Measurements from ENCODE around the gene CCDC157. TPM values are rescaled to one million over a fixed set of nuclear protein-coding genes. Genes with fewer than 3 reads are reported as not detected.
A peak's percentile ranks its signal among the peaks of the same experiment; 100 is the strongest.

Gene CCDC157
- polyA plus RNA-seq, 3 donors = 0.50 to 3.7 (median 0.54) TPM

GRCh38 chr22:30357236-30357570, 396 bp downstream of the CCDC157 start:
- peak overlapping the region; percentile 71 to 94 (median 87) for H3K4me3 ChIP-seq (replicated peaks in 1 of 3; ENCODE audit: low read depth in 2 of 3, low read length in 3 of 3)

GRCh38 chr22:30357650-30358215, 926 bp downstream of the CCDC157 start:
- no peak for DNase-seq
- H4K20me1 ChIP-seq (ENCODE audit: insufficient read depth, low read length) = peaks cover 34% of the 10 kb centered on the region
- no peak overlapping the region for H3K4me2 ChIP-seq (replicated peaks; ENCODE audit: extremely low read depth, low read length, poor library complexity, severe bottlenecking)
- H3K27ac Mint-ChIP-seq = peak overlapping the region in 6 of 7 donors; percentile 7 to 93 (median 82)
- H3K36me3 ChIP-seq (replicated peaks in 1 of 2; ENCODE audit: control insufficient read depth in 1 of 2, insufficient read depth in 2 of 2, low read length in 2 of 2) = peaks cover 8 to 13% of the 10 kb centered on the region in 2 donors
- H2AFZ ChIP-seq (ENCODE audit: insufficient read depth, low read depth, low read length, poor library complexity, severe bottlenecking) = no peak overlapping the region
- H3K9me3 Mint-ChIP-seq = no peaks in the 10 kb centered on the region
- peaks cover 25 to 28% of the 10 kb centered on the region in 2 donors for H3K4me1 ChIP-seq (ENCODE audit: control insufficient read depth in 1 of 2, insufficient read depth in 2 of 2, low read length in 2 of 2)
- peaks cover 1 to 20% (median 14%) of the 10 kb centered on the region in 3 donors for H3K27me3 Mint-ChIP-seq (ENCODE audit: low read depth in 3 of 3)
- H3K27me3 ChIP-seq (ENCODE audit: control insufficient read depth in 2 of 2, insufficient read depth in 2 of 2, low read length in 2 of 2) = peaks cover 0 to 3% of the 10 kb centered on the region in 2 donors
- TF ChIP-seq CTCF (IDR thresholded peaks at IDR 0.05) = no peak
- intact Hi-C loops (cut with micrococcal nuclease) = loop anchor here in 1 of 2 donors (2.0 to 10.0 kb wide), 2 partner anchors 29 to 53 kb away; partner anchors contain the start of gene RNF215
- H3K4me3 Mint-ChIP-seq = peak overlapping the region; percentile 93 to 94
- no peak overlapping the region for H3K27ac ChIP-seq (ENCODE audit: low read depth in 1 of 2, low read length in 2 of 2)
- H3K9ac ChIP-seq (ENCODE audit: insufficient read depth, low read length, poor library complexity, severe bottlenecking) = no peak overlapping the region
- no peaks in the 10 kb centered on the region for H3K9me3 ChIP-seq (replicated peaks in 1 of 2; ENCODE audit: control insufficient read depth in 1 of 2, insufficient read depth in 1 of 2, low read length in 2 of 2)
- WGBS (ENCODE audit: insufficient coverage) = 82% methylated on average over 8 of the region's 22 CpGs
- H3K4me3 ChIP-seq (replicated peaks in 1 of 3; ENCODE audit: low read depth in 2 of 3, low read length in 3 of 3) = peak overlapping the region in 1 of 3 experiments; percentile 87
- peaks cover 37% of the 10 kb centered on the region for H3K79me2 ChIP-seq (ENCODE audit: insufficient read depth, low read length)
- H3K36me3 Mint-ChIP-seq = peaks cover 14 to 18% of the 10 kb centered on the region in 2 donors
- H3K4me1 Mint-ChIP-seq = peaks cover 31% of the 10 kb centered on the region

More at GRCh38 chr22:30357236-30357570, 396 bp downstream of the CCDC157 start:
- no peak overlapping the region for H3K9ac ChIP-seq (ENCODE audit: insufficient read depth, low read length, poor library complexity, severe bottlenecking)
- DNase-seq = no peak
- Mint-ChIP-seq H3K4me3 (peak overlapping the region; percentile 93 to 94), H3K36me3 (peaks cover 20 to 24% of the 10 kb centered on the region in 2 donors), H3K4me1 (peaks cover 31% of the 10 kb centered on the region), H3K27me3 (ENCODE audit: low read depth in 3 of 3) (peaks cover 0 to 20% (median 14%) of the 10 kb centered on the region in 3 donors), H3K9me3 (no peaks in the 10 kb centered on the region), H3K27ac (peak overlapping the region; percentile 15 to 93 (median 89))
- 4% methylated on average over 9 of the region's 9 CpGs for WGBS (ENCODE audit: insufficient coverage)
- peaks cover 43% of the 10 kb centered on the region for H3K79me2 ChIP-seq (ENCODE audit: insufficient read depth, low read length)
- peak overlapping the region; percentile 94 for H3K4me2 ChIP-seq (replicated peaks; ENCODE audit: extremely low read depth, low read length, poor library complexity, severe bottlenecking)
- peaks cover 13 to 18% of the 10 kb centered on the region in 2 donors for H3K36me3 ChIP-seq (replicated peaks in 1 of 2; ENCODE audit: control insufficient read depth in 1 of 2, insufficient read depth in 2 of 2, low read length in 2 of 2)
- no peaks in the 10 kb centered on the region for H3K9me3 ChIP-seq (replicated peaks in 1 of 2; ENCODE audit: control insufficient read depth in 1 of 2, insufficient read depth in 1 of 2, low read length in 2 of 2)
- H3K4me1 ChIP-seq (ENCODE audit: control insufficient read depth in 1 of 2, insufficient read depth in 2 of 2, low read length in 2 of 2) = peaks cover 25 to 28% of the 10 kb centered on the region in 2 donors
- peaks cover 0 to 3% of the 10 kb centered on the region in 2 donors for H3K27me3 ChIP-seq (ENCODE audit: control insufficient read depth in 2 of 2, insufficient read depth in 2 of 2, low read length in 2 of 2)
- intact Hi-C loops (cut with micrococcal nuclease) = loop anchor here in 1 of 2 donors (2.0 to 10.0 kb wide), 2 partner anchors 30 to 52 kb away; partner anchors contain the start of gene RNF215
- H2AFZ ChIP-seq (ENCODE audit: insufficient read depth, low read depth, low read length, poor library complexity, severe bottlenecking) = peak overlapping the region; percentile 91
- peak overlapping the region in 1 of 2 donors; percentile 95 for H3K27ac ChIP-seq (ENCODE audit: low read depth in 1 of 2, low read length in 2 of 2)
- TF ChIP-seq CTCF (IDR thresholded peaks at IDR 0.05) = no peak
- peaks cover 39% of the 10 kb centered on the region for H4K20me1 ChIP-seq (ENCODE audit: insufficient read depth, low read length)
